K562 (cell line): Measurements from ENCODE around the gene ALKBH8. TPM values are rescaled to one million over a fixed set of nuclear protein-coding genes. Genes with fewer than 3 reads are reported as not detected.

Experiments used
- ATAC-seq: fragments of 200-7000 bp; cut with Tn5 transposase; 3 replicates; pipeline ENCODE4 v1.9.1; 2020; ENCODE audit warnings: moderate library complexity
- BruUV-seq: library from RNA; stranded (reverse); fragments of 400-500 nt; replicated peaks from 2 replicates; lab custom pipeline; 2021; lab: Mats Ljungman, UMichigan
- CTCF ChIA-PET: fragments of 300-600 bp; formaldehyde crosslinking; extraction: SDS; loops from one replicate; lab custom pipeline; 2021; ENCODE audit warnings: low intra/inter-chr PET ratio; lab: Yijun Ruan, JAX
- POLR2A ChIA-PET: fragments of 300-600, 350-650 bp; sonication (Branson Sonifier 250); formaldehyde crosslinking; extraction: SDS; loops from one replicate; lab custom pipeline; 2021; ENCODE audit warnings: antibody characterized with exemption, inconsistent platforms; lab: Yijun Ruan, JAX
- DNase-seq, 4 experiments: peaks; one replicate each; pipeline versions ENCODE4 v3.0.0 to v3.0.0-alpha.2; 2011 to 2018; ENCODE audit warnings: low spot score in 3 of 4, mixed read lengths in 3 of 4; ENCODE audit errors: extremely low read depth in 1 of 4
- FAIRE-seq: peaks from 2 replicates; lab custom pipeline; 2011; peaks lifted over from hg19 to GRCh38; lab: Jason Lieb, UNC
- H2AFZ ChIP-seq: 2 replicates; pipeline ENCODE4 v1.6.0; 2011; ENCODE audit warnings: low read depth, low read length, control low read depth, inconsistent platforms
- H3K27ac ChIP-seq: fragments of 200-600 bp; 3 replicates; pipeline ENCODE4 v1.8.0; 2011; ENCODE audit warnings: low read depth, mild to moderate bottlenecking, control low read depth, inconsistent platforms, low read length, moderate library complexity, mixed read lengths; ENCODE audit errors: extremely low read depth
- H3K27me3 ChIP-seq, 2 experiments: fragments of 300-600 bp in 1 of 2; 2 replicates in 1 of 2; 3 replicates in 1 of 2; pipeline versions ENCODE4 v1.6.0 to v1.8.0; 2011; ENCODE audit warnings: inconsistent platforms in 2 of 2, low read length in 2 of 2, mild to moderate bottlenecking in 1 of 2, mixed read lengths in 1 of 2, moderate library complexity in 1 of 2; ENCODE audit not compliant: control insufficient read depth in 2 of 2, insufficient read depth in 2 of 2
- H3K36me3 ChIP-seq: fragments of 300-600 bp; 3 replicates; pipeline ENCODE4 v1.8.0; 2011; ENCODE audit warnings: mild to moderate bottlenecking, low read length, inconsistent platforms; ENCODE audit not compliant: control insufficient read depth, insufficient read depth
- H3K4me1 ChIP-seq, 2 experiments: fragments of 200-600 bp in 1 of 2; replicated peaks in 1 of 2; 2 replicates in 1 of 2; 3 replicates in 1 of 2; pipeline versions ENCODE4 v1.5.1 to v1.8.0; 2011; ENCODE audit warnings: inconsistent platforms in 2 of 2, low read length in 2 of 2, mild to moderate bottlenecking in 1 of 2, mixed read lengths in 1 of 2, moderate library complexity in 1 of 2; ENCODE audit not compliant: control insufficient read depth in 2 of 2, insufficient read depth in 2 of 2
- H3K4me2 ChIP-seq: 2 replicates; pipeline ENCODE4 v1.6.1; 2011; ENCODE audit warnings: low read length, control low read depth, inconsistent platforms, mixed read lengths; ENCODE audit not compliant: insufficient read depth
- H3K4me3 ChIP-seq: fragments of 200-600 bp; sonication (generic), shearing (Covaris generic); 2 replicates; pipeline ENCODE4 v1.5.1; 2016; ENCODE audit warnings: control low read depth, inconsistent platforms
- H3K79me2 ChIP-seq: fragments of 200-600 bp; 3 replicates; pipeline ENCODE4 v1.8.0; 2011; ENCODE audit warnings: low read length, inconsistent platforms; ENCODE audit not compliant: control insufficient read depth, insufficient read depth
- H3K9ac ChIP-seq, 2 experiments: 2 replicates each; pipeline versions ENCODE4 v1.6.0 to v1.6.1; 2011; ENCODE audit warnings: low read depth in 2 of 2, low read length in 2 of 2, control low read depth in 1 of 2, inconsistent platforms in 1 of 2, mild to moderate bottlenecking in 1 of 2, mixed read lengths in 1 of 2; ENCODE audit not compliant: insufficient read depth in 1 of 2
- H3K9me1 ChIP-seq: one replicate; pipeline ENCODE4 v1.6.0; 2011; ENCODE audit warnings: inconsistent platforms, mild to moderate bottlenecking, low read length, moderate library complexity; ENCODE audit not compliant: control insufficient read depth, insufficient read depth
- H3K9me3 ChIP-seq: replicated peaks from 2 replicates; pipeline ENCODE4 v1.5.1; 2011; ENCODE audit warnings: low read depth, low read length, inconsistent platforms; ENCODE audit not compliant: control insufficient read depth, insufficient read depth
- H4K20me1 ChIP-seq: replicated peaks from 2 replicates; pipeline ENCODE4 v1.6.1; 2011; ENCODE audit warnings: low read length, inconsistent platforms, mixed read lengths; ENCODE audit not compliant: control insufficient read depth, insufficient read depth
- ARHGAP35 ChIP-seq: fragments of 450-650 bp; IDR thresholded peaks from 2 replicates; pipeline ENCODE4 v1.6.1; 2018; ENCODE audit not compliant: partially characterized antibody
- ARID1B ChIP-seq: fragments of 450-650 bp; IDR thresholded peaks from 2 replicates; pipeline ENCODE4 v1.6.1; 2016; ENCODE audit warnings: antibody characterized with exemption, mild to moderate bottlenecking, inconsistent platforms
- ATF2 ChIP-seq: sonication (generic); formaldehyde crosslinking; IDR thresholded peaks from 2 replicates; pipeline ENCODE4 v1.8.1; 2022; ENCODE audit warnings: missing genetic modification reagents
- BCL6 ChIP-seq: fragments of 250-450 bp; sonication (Bioruptor Pico); IDR thresholded peaks from 2 replicates; pipeline ENCODE4 v1.4.0; 2020
- CBFA2T2 ChIP-seq: fragments of 450-650 bp; conservative IDR thresholded peaks from 2 replicates; pipeline ENCODE4 v1.6.1; 2017; ENCODE audit warnings: mild to moderate bottlenecking
- CBFA2T3 ChIP-seq: fragments of 450-650 bp; IDR thresholded peaks from 2 replicates; pipeline ENCODE4 v1.6.1; 2017
- CTBP1 ChIP-seq: fragments of 450-650 bp; IDR thresholded peaks from 2 replicates; pipeline ENCODE4 v1.6.1; 2016; ENCODE audit warnings: borderline replicate concordance
- GTF2A2 ChIP-seq: IDR thresholded peaks from 2 replicates; pipeline ENCODE4 v1.6.1; 2016; ENCODE audit warnings: mild to moderate bottlenecking, missing genetic modification characterization, missing compliant biosample characterization
- MTA1 ChIP-seq: fragments of 450-650 bp; IDR thresholded peaks from 2 replicates; pipeline ENCODE4 v1.6.1; 2017; ENCODE audit warnings: borderline replicate concordance
- POLR2G ChIP-seq: fragments of 200-400 bp; formaldehyde crosslinking; IDR thresholded peaks from 2 replicates; pipeline ENCODE4 v1.6.1; 2017; ENCODE audit warnings: low read depth, mild to moderate bottlenecking, antibody characterized with exemption, low read length, moderate library complexity
- RNF219 ChIP-seq: fragments of 250-450 bp; sonication (Bioruptor Pico); IDR thresholded peaks from 2 replicates; pipeline ENCODE4 v1.5.0; 2022; ENCODE audit warnings: mild to moderate bottlenecking
- TAL1 ChIP-seq: fragments of 450-650 bp; IDR thresholded peaks from 2 replicates; pipeline ENCODE4 v1.6.1; 2016; ENCODE audit warnings: mild to moderate bottlenecking
- TCF3 ChIP-seq: sonication (generic); formaldehyde crosslinking; IDR thresholded peaks from 2 replicates; pipeline ENCODE4 v1.4.0; 2020; ENCODE audit warnings: mild to moderate bottlenecking, missing genetic modification reagents
- ZNF239 ChIP-seq: fragments of 250-450 bp; sonication (Bioruptor Pico); IDR thresholded peaks from 2 replicates; pipeline ENCODE4 v1.4.0; 2020; ENCODE audit warnings: mild to moderate bottlenecking
- ZNF589 ChIP-seq: fragments of 200-800 bp; sonication (Bioruptor generic); IDR thresholded peaks from 2 replicates; pipeline ENCODE4 v1.6.1; 2016; ENCODE audit warnings: low read depth, missing genetic modification characterization, missing compliant biosample characterization
- WGBS: fragments of 100-300 bp; shearing (Covaris generic); methylation state at CpG from one replicate; pipeline ENCODE4 v1.1.6; 2016; ENCODE audit warnings: low coverage, mixed read lengths; ENCODE audit not compliant: insufficient coverage; ENCODE audit errors: missing lambda C conversion rate; 5-methylcytosine and 5-hydroxymethylcytosine counted together
- in situ Hi-C: fragments of 300-500 bp; cut with MboI; formaldehyde crosslinking; loops from 4 replicates; pipeline ENCODE4 v1.15.0; 2018; ENCODE audit warnings: inconsistent platforms, mixed read lengths
- intact Hi-C: fragments of 100-400 bp; cut with micrococcal nuclease; formaldehyde crosslinking; loops from 2 replicates; pipeline ENCODE4 v1.14.2; 2022
- polyA plus RNA-seq, 8 experiments: library from polyadenylated mRNA; depleted of rRNA in 4 of 8; stranded (reverse) in 5 of 8; unstranded in 3 of 8; fragments of >200 nt; fragmentation: Nextera tagmentation in 2 of 8; fragmentation: Illumina TruSeq in 1 of 8; extraction: Ambion mirVana in 2 of 8; extraction: Trizol in 1 of 8; gene quantifications; 2 replicates each; pipeline versions ENCODE4 v1.2.1 to v1.2.3, GENCODE V29; 2011 to 2014; ENCODE audit warnings: inconsistent platforms in 1 of 8, missing spikeins in 1 of 8
- total RNA-seq, 7 experiments: library from RNA; depleted of rRNA in 6 of 7; stranded (reverse); fragments of >200 nt in 6 of 7; fragmentation: Illumina TruSeq in 2 of 7; extraction: Trizol in 2 of 7; gene quantifications; 2 replicates each; pipeline versions ENCODE4 v1.2.1 to v1.2.3, GENCODE V29; 2011 to 2021; ENCODE audit warnings: low replicate concordance in 1 of 7

The ALKBH8 gene
- total and polyA plus RNA-seq, 9 of the 15 experiments (the other 6 are each of a cell fraction or from before 2014, with no cell fraction given) = 4.3 to 14.4 (median 9.1) TPM

DNA sequence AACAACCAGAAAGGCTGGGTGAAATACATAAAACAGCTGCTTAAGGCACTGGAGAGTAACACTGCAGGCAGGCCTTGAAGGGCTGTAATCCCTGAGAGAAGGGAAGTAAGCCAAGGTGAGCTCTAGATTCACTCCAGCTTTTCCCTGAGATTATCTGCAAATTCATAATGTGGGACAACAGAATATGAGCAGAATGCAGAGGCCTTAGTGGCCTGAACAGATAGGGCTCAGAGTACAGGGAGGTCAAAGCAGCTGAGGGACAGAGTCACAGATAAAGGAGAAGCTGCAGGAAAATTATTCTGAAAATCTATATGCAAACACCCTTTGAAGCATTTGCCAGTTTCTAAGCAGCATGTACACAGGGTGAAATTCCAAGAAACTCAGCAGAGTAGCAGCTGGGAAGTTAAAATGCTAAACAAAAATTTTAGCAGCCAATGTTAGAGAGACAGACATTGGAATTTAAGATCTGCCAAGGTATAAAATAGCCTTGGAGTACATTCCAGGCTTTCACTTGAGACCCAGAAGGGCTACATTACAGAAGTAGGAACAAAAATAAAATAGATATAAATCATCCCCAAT is 59.8 kb downstream of the ALKBH8 start:
- TF ChIP-seq TAL1 (peak; percentile 41; the same call in 1 of the 2 replicates), CTBP1 (no peak), ARID1B (peak; percentile 48; the same call in 1 of the 2 replicates), CBFA2T2 (peak; percentile 44; the same call in 1 of the 2 replicates), GTF2A2 (tag) (no peak), CBFA2T3 (peak; percentile 77), TCF3 (peak; percentile 49; the same call in 1 of the 2 replicates)
- Histone ChIP-seq H3K4me3 (no peak overlapping the region), H3K4me1 (peaks cover 0 to 5% of the 10 kb centered on the region in 2 experiments; a peak in 1 of 5 replicates), H3K9me3 (no peaks in the 10 kb centered on the region), H3K27me3 (no peaks in the 10 kb centered on the region), H2AFZ (no peak overlapping the region), H3K9me1 (no peaks in the 10 kb centered on the region), H3K27ac (peak overlapping the region; percentile 30; the same call in 2 of the 3 replicates), H4K20me1 (no peaks in the 10 kb centered on the region), H3K79me2 (no peaks in the 10 kb centered on the region), H3K9ac (no peak overlapping the region), H3K4me2 (no peak overlapping the region), H3K36me3 (peaks cover 18% of the 10 kb centered on the region)
- in situ Hi-C loops (no loop called here), intact Hi-C loops (no loop called here)
- peak; percentile 87 for ATAC-seq
- FAIRE-seq = peak; percentile 68
- peak; percentile 9 to 62 (median 30) for DNase-seq
- ChIA-PET POLR2A (interaction anchor here (1.2 kb wide), 1 partner anchor 11 kb away, joined by 5 read pairs; no protein-coding TSS in a partner anchor), CTCF (no interaction called here)
- no TSS peak for BruUV-seq

- intact Hi-C loops = no loop called here
- DNase-seq = no peak
- no peak overlapping the region for H3K27ac ChIP-seq
- peaks cover 18% of the 10 kb centered on the region for H3K36me3 ChIP-seq
- ChIA-PET POLR2A (interaction anchor here (1.2 kb wide), 1 partner anchor 10 kb away, joined by 5 read pairs; no protein-coding TSS in a partner anchor), CTCF (no interaction called here)
- no peak overlapping the region for H3K4me2 ChIP-seq
- BruUV-seq = no TSS peak
- H3K27me3 ChIP-seq = no peaks in the 10 kb centered on the region
- no peak overlapping the region for H3K9ac ChIP-seq
- no peak for ATAC-seq
- H3K79me2 ChIP-seq = no peaks in the 10 kb centered on the region
- H4K20me1 ChIP-seq = no peaks in the 10 kb centered on the region
- in situ Hi-C loops = no loop called here
- 98% methylated on average over 5 of the region's 5 CpGs for whole genome bisulfite sequencing
- no peak overlapping the region for H2AFZ ChIP-seq
- no peaks in the 10 kb centered on the region for H3K9me1 ChIP-seq
- H3K9me3 ChIP-seq = no peaks in the 10 kb centered on the region
- no peak for FAIRE-seq
- no peak overlapping the region for H3K4me3 ChIP-seq
- H3K4me1 ChIP-seq = peaks cover 0 to 5% of the 10 kb centered on the region in 2 experiments; a peak in 1 of 5 replicates
- TF ChIP-seq RNF219 (no peak), ZNF239 (CRISPR knock-in tag) (no peak), MTA1 (no peak), ARHGAP35 (no peak), ATF2 (CRISPR knock-in tag) (no peak), ZNF589 (CRISPR knock-in tag) (no peak), POLR2G (no peak), BCL6 (CRISPR knock-in tag) (no peak)
These were observed 60.6 kb downstream of the ALKBH8 start for GRCh38 chr11:107504981-107505380.
